Caco-2 (cell line): ENCODE measurements around the gene PANX1. TPM values are rescaled to one million over a fixed set of nuclear protein-coding genes. Genes with fewer than 3 reads are reported as not detected.

Source experiments
- BruUV-seq: library from RNA; stranded (reverse); fragments of 400-500 nt; replicated peaks from 2 replicates; lab custom pipeline; 2021; lab: Mats Ljungman, UMichigan
- CTCF ChIA-PET: fragments of 300-600 bp; sonication (Branson Sonifier 250); formaldehyde crosslinking; loops from one replicate; lab custom pipeline; 2022; ENCODE audit warnings: antibody characterized with exemption; lab: Charles Lee
- POLR2A ChIA-PET: fragments of 300-600 bp; sonication (Branson Sonifier 250); formaldehyde crosslinking; loops from one replicate; lab custom pipeline; 2022; ENCODE audit warnings: antibody characterized with exemption; lab: Charles Lee
- DNase-seq, 2 experiments: peaks; one replicate each; pipeline versions ENCODE4 v3.0.0 to v3.0.0-alpha.2; 2020 to 2022
- H3K27me3 ChIP-seq: replicated peaks from 2 replicates; pipeline ENCODE4 v1.6.0; 2011; ENCODE audit warnings: low read length; ENCODE audit not compliant: control insufficient read depth, insufficient read depth
- H3K36me3 ChIP-seq: 2 replicates; pipeline ENCODE4 v1.5.1; 2011; ENCODE audit warnings: low read length; ENCODE audit not compliant: control insufficient read depth, insufficient read depth
- H3K4me1 ChIP-seq: fragments of 250-450 bp; sonication (Bioruptor Pico); 2 replicates; pipeline ENCODE4 v1.5.1; 2020; ENCODE audit warnings: mild to moderate bottlenecking
- H3K4me3 ChIP-seq: 2 replicates; pipeline ENCODE4 v1.5.1; 2011; ENCODE audit warnings: low read depth, mild to moderate bottlenecking, control low read depth, low read length
- H3K9me3 ChIP-seq: fragments of 250-450 bp; sonication (Bioruptor Pico); 2 replicates; pipeline ENCODE4 v1.5.1; 2020; ENCODE audit warnings: mild to moderate bottlenecking, moderate library complexity
- H3K27ac Mint-ChIP-seq: one replicate; pipeline ENCODE4 v1.8.0; 2022; ENCODE audit warnings: mixed read lengths; ENCODE audit not compliant: unreplicated experiment
- H3K27me3 Mint-ChIP-seq: one replicate; pipeline ENCODE4 v1.8.0; 2022; ENCODE audit warnings: mixed read lengths; ENCODE audit not compliant: insufficient read depth, unreplicated experiment
- H3K36me3 Mint-ChIP-seq: one replicate; pipeline ENCODE4 v1.8.0; 2022; ENCODE audit warnings: mild to moderate bottlenecking, mixed read lengths; ENCODE audit not compliant: insufficient read depth, unreplicated experiment
- H3K4me1 Mint-ChIP-seq: one replicate; pipeline ENCODE4 v1.8.0; 2022; ENCODE audit warnings: low read depth, mixed read lengths; ENCODE audit not compliant: unreplicated experiment
- H3K4me3 Mint-ChIP-seq: one replicate; pipeline ENCODE4 v1.8.0; 2022; ENCODE audit warnings: mild to moderate bottlenecking, moderate library complexity, mixed read lengths; ENCODE audit not compliant: unreplicated experiment
- H3K9me3 Mint-ChIP-seq: one replicate; pipeline ENCODE4 v1.8.0; 2022; ENCODE audit warnings: mixed read lengths; ENCODE audit not compliant: unreplicated experiment
- intact Hi-C: fragments of 100-400 bp; cut with micrococcal nuclease; formaldehyde crosslinking; loops from one replicate; pipeline ENCODE4 v1.10.0; 2022; ENCODE audit not compliant: unreplicated experiment
- total RNA-seq: library from RNA; stranded (reverse); gene quantifications from 2 replicates; pipeline ENCODE4 v1.2.3, GENCODE V29; 2022
- TF ChIP-seq, protein P1 (sequence below), 2 experiments: fragments of 200-600 bp in 1 of 2; IDR thresholded peaks; 1 replicate in 1 of 2; 2 replicates in 1 of 2; pipeline versions ENCODE4 v1.5.1 to v1.8.0; 2011 to 2022; ENCODE audit warnings: antibody characterized with exemption in 1 of 2, control low read depth in 1 of 2, inconsistent platforms in 1 of 2, low read depth in 1 of 2, low read length in 1 of 2, mild to moderate bottlenecking in 1 of 2, moderate library complexity in 1 of 2; ENCODE audit not compliant: insufficient read depth in 1 of 2, severe bottlenecking in 1 of 2, unreplicated experiment in 1 of 2

PANX1 gene
- total RNA-seq, 1 experiment from 2014 or later = 33.1 TPM

DNA sequence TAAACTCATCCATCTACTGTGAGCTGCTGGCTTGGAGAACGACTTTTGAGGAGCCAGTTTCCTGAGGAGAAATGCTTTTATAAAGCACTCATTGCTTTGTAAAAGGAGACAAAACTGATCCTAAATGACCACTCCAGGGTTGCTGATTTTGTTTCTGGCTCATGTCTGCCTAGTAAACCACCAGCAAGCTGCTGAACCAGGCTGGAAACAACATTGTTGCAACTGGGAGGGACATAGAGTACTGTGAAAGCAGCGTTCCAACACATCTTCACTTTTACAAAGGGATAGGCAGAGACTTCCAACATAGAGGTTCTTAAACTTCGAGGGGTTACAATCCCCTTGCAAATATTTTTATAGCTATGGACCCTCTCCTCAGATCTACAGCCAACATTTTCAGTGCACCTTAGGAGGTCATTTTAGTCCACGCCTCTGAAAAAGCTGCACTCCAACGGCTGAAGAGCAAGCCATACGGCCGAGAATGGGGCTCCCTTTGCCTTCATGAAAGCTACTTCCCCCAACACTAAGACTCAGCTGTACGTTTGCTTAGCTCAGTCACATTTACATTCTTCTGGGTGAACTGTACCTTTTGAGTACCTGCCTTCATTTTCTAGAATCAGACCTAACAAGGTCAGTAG lies 54.7 kb downstream of the PANX1 start:
- BruUV-seq = no TSS peak
- Histone ChIP-seq H3K4me1 (no peaks in the 10 kb centered on the region), H3K4me3 (no peak overlapping the region), H3K9me3 (no peaks in the 10 kb centered on the region), H3K27me3 (no peaks in the 10 kb centered on the region), H3K36me3 (no peaks in the 10 kb centered on the region)
- TF ChIP-seq, protein P1, sequence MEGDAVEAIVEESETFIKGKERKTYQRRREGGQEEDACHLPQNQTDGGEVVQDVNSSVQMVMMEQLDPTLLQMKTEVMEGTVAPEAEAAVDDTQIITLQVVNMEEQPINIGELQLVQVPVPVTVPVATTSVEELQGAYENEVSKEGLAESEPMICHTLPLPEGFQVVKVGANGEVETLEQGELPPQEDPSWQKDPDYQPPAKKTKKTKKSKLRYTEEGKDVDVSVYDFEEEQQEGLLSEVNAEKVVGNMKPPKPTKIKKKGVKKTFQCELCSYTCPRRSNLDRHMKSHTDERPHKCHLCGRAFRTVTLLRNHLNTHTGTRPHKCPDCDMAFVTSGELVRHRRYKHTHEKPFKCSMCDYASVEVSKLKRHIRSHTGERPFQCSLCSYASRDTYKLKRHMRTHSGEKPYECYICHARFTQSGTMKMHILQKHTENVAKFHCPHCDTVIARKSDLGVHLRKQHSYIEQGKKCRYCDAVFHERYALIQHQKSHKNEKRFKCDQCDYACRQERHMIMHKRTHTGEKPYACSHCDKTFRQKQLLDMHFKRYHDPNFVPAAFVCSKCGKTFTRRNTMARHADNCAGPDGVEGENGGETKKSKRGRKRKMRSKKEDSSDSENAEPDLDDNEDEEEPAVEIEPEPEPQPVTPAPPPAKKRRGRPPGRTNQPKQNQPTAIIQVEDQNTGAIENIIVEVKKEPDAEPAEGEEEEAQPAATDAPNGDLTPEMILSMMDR (IDR thresholded peaks at IDR 0.05; ENCODE audit: insufficient read depth in 1 of 2, low read depth in 1 of 2, low read length in 1 of 2, severe bottlenecking in 1 of 2, unreplicated experiment in 1 of 2) = no peak
- intact Hi-C loops = loop anchor here (1.0 to 5.0 kb wide), 4 partner anchors 129 to 288 kb away; partner anchors contain the start of gene GPR83
- no peaks in the 10 kb centered on the region for H3K9me3 Mint-ChIP-seq
- H3K36me3 Mint-ChIP-seq = peaks cover 54% of the 10 kb centered on the region
- peaks cover 8% of the 10 kb centered on the region for H3K4me1 Mint-ChIP-seq
- no peak overlapping the region for H3K4me3 Mint-ChIP-seq
- H3K27me3 Mint-ChIP-seq = no peaks in the 10 kb centered on the region
- no peak for DNase-seq
- ChIA-PET CTCF (interaction anchor here (0.5 to 2.3 kb wide), 4 partner anchors 14 to 288 kb away, joined by 3 to 19 read pairs (median 5); no protein-coding TSS in a partner anchor), POLR2A (interaction anchor here (1.1 kb wide), 1 partner anchor 54 kb away, joined by 7 read pairs; the partner anchor contains the start of gene PANX1)
- no peak overlapping the region for H3K27ac Mint-ChIP-seq

DNA sequence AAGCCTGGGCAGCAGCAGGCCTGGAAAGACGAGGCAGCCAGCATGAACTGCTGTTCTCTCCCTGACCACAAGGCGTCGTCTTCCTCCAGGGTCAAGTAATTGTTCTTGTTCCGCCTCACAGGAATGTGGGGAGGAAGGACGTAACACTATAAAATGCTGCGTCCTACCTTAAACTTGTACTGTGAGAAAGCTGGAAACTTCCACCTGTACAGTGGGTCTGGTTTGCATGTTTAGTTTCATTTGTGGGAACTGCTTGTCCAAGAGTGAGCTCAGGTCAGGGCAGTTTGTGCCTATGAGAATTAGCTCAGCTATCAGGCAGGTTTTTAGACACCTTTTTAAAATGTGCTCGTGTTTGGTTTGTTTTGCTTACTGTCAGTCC lies 55.2 kb downstream of the PANX1 start:
- POLR2A ChIA-PET = interaction anchor here (1.1 kb wide), 1 partner anchor 55 kb away, joined by 7 read pairs; the partner anchor contains the start of gene PANX1
- no peak overlapping the region for H3K27ac Mint-ChIP-seq
- peaks cover 4% of the 10 kb centered on the region for H3K9me3 Mint-ChIP-seq

DNA sequence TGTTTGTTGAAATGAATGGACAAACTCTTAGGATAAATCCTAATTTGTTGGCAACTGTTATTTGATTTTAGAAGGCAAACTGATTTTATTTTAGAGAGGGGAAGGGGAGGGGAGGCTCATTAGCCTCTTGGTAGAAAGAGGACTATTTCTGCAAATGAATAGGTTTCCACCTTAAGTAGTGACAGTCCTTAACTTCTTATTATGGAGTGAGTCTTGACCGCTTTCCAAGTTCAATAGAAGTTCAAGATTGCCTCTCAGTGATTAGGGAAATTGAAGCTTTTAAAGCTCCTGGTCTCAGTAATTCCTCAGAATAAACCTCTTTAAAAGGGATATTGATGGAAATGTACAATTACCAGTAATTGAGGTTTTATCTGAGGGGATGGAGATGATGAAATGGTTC lies 55.7 kb downstream of the PANX1 start:
- peaks cover 50% of the 10 kb centered on the region for H3K36me3 Mint-ChIP-seq
- H3K36me3 ChIP-seq = no peaks in the 10 kb centered on the region
- peaks cover 14% of the 10 kb centered on the region for H3K4me1 Mint-ChIP-seq
- BruUV-seq = no TSS peak
- H3K4me3 ChIP-seq = no peak overlapping the region
- CTCF ChIA-PET = interaction anchor here (0.7 to 2.3 kb wide), 7 partner anchors 55 to 319 kb away, joined by 3 to 19 read pairs (median 3); no protein-coding TSS in a partner anchor
- H3K27ac Mint-ChIP-seq = no peak overlapping the region
- POLR2A ChIA-PET = interaction anchor here (1.1 kb wide), 1 partner anchor 55 kb away, joined by 7 read pairs; the partner anchor contains the start of gene PANX1
- H3K27me3 Mint-ChIP-seq = no peaks in the 10 kb centered on the region
- H3K4me1 ChIP-seq = no peaks in the 10 kb centered on the region
- no peaks in the 10 kb centered on the region for H3K9me3 ChIP-seq
- TF ChIP-seq, protein P1 (IDR thresholded peaks at IDR 0.05; ENCODE audit: insufficient read depth in 1 of 2, low read depth in 1 of 2, low read length in 1 of 2, severe bottlenecking in 1 of 2, unreplicated experiment in 1 of 2) = no peak
- H3K27me3 ChIP-seq = no peaks in the 10 kb centered on the region
- H3K4me3 Mint-ChIP-seq = no peak overlapping the region
- intact Hi-C loops = loop anchor here (1.0 to 5.0 kb wide), 5 partner anchors 55 to 320 kb away; partner anchors contain the start of gene GPR83
- peaks cover 9% of the 10 kb centered on the region for H3K9me3 Mint-ChIP-seq
- no peak for DNase-seq

More for the DNA sequence above, 55.2 kb downstream of the PANX1 start:
- TF ChIP-seq, protein P1 (IDR thresholded peaks at IDR 0.05; ENCODE audit: insufficient read depth in 1 of 2, low read depth in 1 of 2, low read length in 1 of 2, severe bottlenecking in 1 of 2, unreplicated experiment in 1 of 2) = peak; percentile 96 to 97
- Histone ChIP-seq H3K36me3 (no peaks in the 10 kb centered on the region), H3K9me3 (no peaks in the 10 kb centered on the region), H3K27me3 (no peaks in the 10 kb centered on the region), H3K4me3 (no peak overlapping the region), H3K4me1 (no peaks in the 10 kb centered on the region)
- CTCF ChIA-PET = interaction anchor here (0.7 to 2.3 kb wide), 7 partner anchors 55 to 320 kb away, joined by 3 to 19 read pairs (median 3); no protein-coding TSS in a partner anchor
- no TSS peak for BruUV-seq
- Mint-ChIP-seq H3K36me3 (peaks cover 54% of the 10 kb centered on the region), H3K4me3 (no peak overlapping the region), H3K27me3 (no peaks in the 10 kb centered on the region), H3K4me1 (peaks cover 11% of the 10 kb centered on the region)
- DNase-seq = peak; percentile 81 to 87
- intact Hi-C loops = loop anchor here (1.0 to 5.0 kb wide), 7 partner anchors 55 to 320 kb away; partner anchors contain the start of gene GPR83
